ENCODE measurements around the gene NXPH2.

DNA sequence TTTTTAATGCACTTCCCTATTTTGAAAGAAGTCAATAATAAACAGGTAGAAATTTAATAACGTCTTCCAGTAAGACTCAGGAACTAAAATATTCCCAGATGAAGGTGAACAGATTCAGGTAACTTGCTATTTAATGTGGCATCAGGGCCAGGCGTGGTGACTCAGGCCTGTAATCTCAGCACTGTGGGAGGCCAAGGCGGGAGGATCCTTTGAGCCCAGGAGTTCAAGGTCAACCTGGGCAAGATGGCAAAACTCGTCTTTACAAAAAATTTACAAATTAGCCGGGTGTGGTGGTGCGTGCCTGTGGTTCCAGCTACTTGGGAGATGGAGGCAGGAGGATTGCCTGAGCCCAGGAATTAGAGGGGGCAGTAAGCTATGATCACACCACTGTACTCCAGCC, 81.8 kb downstream of the NXPH2 start:
- TF ChIP-seq, protein P1, sequence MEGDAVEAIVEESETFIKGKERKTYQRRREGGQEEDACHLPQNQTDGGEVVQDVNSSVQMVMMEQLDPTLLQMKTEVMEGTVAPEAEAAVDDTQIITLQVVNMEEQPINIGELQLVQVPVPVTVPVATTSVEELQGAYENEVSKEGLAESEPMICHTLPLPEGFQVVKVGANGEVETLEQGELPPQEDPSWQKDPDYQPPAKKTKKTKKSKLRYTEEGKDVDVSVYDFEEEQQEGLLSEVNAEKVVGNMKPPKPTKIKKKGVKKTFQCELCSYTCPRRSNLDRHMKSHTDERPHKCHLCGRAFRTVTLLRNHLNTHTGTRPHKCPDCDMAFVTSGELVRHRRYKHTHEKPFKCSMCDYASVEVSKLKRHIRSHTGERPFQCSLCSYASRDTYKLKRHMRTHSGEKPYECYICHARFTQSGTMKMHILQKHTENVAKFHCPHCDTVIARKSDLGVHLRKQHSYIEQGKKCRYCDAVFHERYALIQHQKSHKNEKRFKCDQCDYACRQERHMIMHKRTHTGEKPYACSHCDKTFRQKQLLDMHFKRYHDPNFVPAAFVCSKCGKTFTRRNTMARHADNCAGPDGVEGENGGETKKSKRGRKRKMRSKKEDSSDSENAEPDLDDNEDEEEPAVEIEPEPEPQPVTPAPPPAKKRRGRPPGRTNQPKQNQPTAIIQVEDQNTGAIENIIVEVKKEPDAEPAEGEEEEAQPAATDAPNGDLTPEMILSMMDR (IDR thresholded peaks at IDR 0.05), result no peak
- TF ChIP-seq POLR2A (IDR thresholded peaks at IDR 0.05), result no peak

All from esophagus squamous epithelium (tissue), 4 donors.